Measurements from ENCODE around the gene CDKN1C. TPM values are rescaled to one million over a fixed set of nuclear protein-coding genes. Genes with fewer than 3 reads are reported as not detected.

CDKN1C gene
- polyA plus RNA-seq, 1 donor from 2014 or later: 36.7 TPM

DNA sequence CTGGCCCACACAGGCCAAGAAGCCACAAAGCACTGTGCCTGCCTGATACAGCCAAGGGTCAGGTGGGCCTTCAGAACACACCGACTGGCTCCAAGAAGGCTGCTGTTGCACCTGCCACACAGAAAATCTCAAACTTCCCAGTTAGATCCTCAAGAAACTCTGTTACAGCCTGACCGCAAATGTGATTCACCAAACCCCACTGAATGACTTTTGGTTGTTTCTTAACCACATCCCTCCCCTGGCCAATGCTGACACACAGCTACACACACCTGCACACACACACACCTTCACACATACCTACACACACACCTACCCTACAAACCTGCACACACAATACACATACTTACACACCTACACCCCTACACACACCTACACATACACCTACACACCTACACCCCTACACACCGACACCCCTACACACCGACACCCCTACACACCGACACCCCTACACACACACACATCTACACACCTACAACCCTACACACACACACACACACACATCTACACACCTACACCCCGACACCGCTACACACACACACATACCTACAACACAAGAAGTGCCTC, 31.5 kb downstream of the CDKN1C start:
- H3F3A ChIP-seq (ENCODE audit: insufficient read depth, low read length, poor library complexity, severe bottlenecking): no peaks in the 10 kb centered on the region
- TF ChIP-seq POLR2AphosphoS5 (IDR thresholded peaks at IDR 0.05) (no peak), RAD21 (conservative IDR thresholded peaks at IDR 0.05) (no peak), EP300 (conservative IDR thresholded peaks at IDR 0.05; ENCODE audit: poor library complexity, severe bottlenecking) (no peak), TAF1 (IDR thresholded peaks at IDR 0.05; ENCODE audit: low read depth) (no peak), EZH2 (IDR thresholded peaks at IDR 0.05; ENCODE audit: borderline replicate concordance, insufficient read depth, low read length, poor library complexity, severe bottlenecking) (no peak), MXI1 (conservative IDR thresholded peaks at IDR 0.05; ENCODE audit: poor library complexity, severe bottlenecking) (no peak), SMC3 (conservative IDR thresholded peaks at IDR 0.05; ENCODE audit: poor library complexity) (no peak)
- TF ChIP-seq, protein P1, sequence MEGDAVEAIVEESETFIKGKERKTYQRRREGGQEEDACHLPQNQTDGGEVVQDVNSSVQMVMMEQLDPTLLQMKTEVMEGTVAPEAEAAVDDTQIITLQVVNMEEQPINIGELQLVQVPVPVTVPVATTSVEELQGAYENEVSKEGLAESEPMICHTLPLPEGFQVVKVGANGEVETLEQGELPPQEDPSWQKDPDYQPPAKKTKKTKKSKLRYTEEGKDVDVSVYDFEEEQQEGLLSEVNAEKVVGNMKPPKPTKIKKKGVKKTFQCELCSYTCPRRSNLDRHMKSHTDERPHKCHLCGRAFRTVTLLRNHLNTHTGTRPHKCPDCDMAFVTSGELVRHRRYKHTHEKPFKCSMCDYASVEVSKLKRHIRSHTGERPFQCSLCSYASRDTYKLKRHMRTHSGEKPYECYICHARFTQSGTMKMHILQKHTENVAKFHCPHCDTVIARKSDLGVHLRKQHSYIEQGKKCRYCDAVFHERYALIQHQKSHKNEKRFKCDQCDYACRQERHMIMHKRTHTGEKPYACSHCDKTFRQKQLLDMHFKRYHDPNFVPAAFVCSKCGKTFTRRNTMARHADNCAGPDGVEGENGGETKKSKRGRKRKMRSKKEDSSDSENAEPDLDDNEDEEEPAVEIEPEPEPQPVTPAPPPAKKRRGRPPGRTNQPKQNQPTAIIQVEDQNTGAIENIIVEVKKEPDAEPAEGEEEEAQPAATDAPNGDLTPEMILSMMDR (IDR thresholded peaks at IDR 0.05; ENCODE audit: poor library complexity, severe bottlenecking): no peak
- TF ChIP-seq, protein P2, sequence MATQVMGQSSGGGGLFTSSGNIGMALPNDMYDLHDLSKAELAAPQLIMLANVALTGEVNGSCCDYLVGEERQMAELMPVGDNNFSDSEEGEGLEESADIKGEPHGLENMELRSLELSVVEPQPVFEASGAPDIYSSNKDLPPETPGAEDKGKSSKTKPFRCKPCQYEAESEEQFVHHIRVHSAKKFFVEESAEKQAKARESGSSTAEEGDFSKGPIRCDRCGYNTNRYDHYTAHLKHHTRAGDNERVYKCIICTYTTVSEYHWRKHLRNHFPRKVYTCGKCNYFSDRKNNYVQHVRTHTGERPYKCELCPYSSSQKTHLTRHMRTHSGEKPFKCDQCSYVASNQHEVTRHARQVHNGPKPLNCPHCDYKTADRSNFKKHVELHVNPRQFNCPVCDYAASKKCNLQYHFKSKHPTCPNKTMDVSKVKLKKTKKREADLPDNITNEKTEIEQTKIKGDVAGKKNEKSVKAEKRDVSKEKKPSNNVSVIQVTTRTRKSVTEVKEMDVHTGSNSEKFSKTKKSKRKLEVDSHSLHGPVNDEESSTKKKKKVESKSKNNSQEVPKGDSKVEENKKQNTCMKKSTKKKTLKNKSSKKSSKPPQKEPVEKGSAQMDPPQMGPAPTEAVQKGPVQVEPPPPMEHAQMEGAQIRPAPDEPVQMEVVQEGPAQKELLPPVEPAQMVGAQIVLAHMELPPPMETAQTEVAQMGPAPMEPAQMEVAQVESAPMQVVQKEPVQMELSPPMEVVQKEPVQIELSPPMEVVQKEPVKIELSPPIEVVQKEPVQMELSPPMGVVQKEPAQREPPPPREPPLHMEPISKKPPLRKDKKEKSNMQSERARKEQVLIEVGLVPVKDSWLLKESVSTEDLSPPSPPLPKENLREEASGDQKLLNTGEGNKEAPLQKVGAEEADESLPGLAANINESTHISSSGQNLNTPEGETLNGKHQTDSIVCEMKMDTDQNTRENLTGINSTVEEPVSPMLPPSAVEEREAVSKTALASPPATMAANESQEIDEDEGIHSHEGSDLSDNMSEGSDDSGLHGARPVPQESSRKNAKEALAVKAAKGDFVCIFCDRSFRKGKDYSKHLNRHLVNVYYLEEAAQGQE (IDR thresholded peaks at IDR 0.05; ENCODE audit: borderline replicate concordance): no peak
- no peaks in the 10 kb centered on the region for H4K20me1 ChIP-seq (ENCODE audit: insufficient read depth)
- no peaks in the 10 kb centered on the region for H3K9me3 ChIP-seq (ENCODE audit: low read length)
- no peak overlapping the region for H3K4me2 ChIP-seq (ENCODE audit: low read length)
- no peak overlapping the region for H3K9ac ChIP-seq (ENCODE audit: low read length)
- H3K9me2 ChIP-seq (ENCODE audit: insufficient read depth, low read length): no peaks in the 10 kb centered on the region
- H3K4me3 ChIP-seq (ENCODE audit: low read length): no peak overlapping the region
- no peaks in the 10 kb centered on the region for H3K27me3 ChIP-seq (ENCODE audit: insufficient read depth, low read depth, low read length)
- H3K36me3 ChIP-seq (ENCODE audit: insufficient read depth, low read length): no peaks in the 10 kb centered on the region
- H3K79me2 ChIP-seq (replicated peaks; ENCODE audit: insufficient read depth, low read length): no peaks in the 10 kb centered on the region
- H2AFZ ChIP-seq (ENCODE audit: low read depth, low read length): no peak overlapping the region
- no peak overlapping the region for H3K27ac ChIP-seq (ENCODE audit: low read length)

DNA sequence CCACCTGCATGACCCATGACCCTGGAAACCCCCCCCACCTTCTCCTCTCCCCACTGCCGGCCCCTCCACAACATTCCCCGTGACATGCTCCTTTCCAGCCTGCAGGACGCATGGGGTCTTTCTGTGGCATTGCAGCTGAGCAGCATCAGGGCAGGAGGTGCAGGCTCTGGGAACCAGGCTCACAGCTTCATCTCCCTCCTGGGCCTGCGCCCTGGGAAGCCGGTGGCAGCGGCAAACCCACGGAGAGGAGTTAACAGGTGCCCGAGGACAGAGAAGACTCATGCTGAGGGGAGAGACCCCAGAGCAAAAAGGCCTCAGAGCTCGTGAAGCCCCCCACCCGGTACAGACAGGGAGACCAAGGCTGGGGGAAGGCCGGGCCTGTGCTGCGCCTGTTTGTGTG, 32.2 kb downstream of the CDKN1C start:
- no peaks in the 10 kb centered on the region for H3K27me3 ChIP-seq (ENCODE audit: insufficient read depth, low read depth, low read length)
- H3K9ac ChIP-seq (ENCODE audit: low read length): no peak overlapping the region
- no peaks in the 10 kb centered on the region for H3K9me3 ChIP-seq (ENCODE audit: low read length)
- no peaks in the 10 kb centered on the region for H3K9me2 ChIP-seq (ENCODE audit: insufficient read depth, low read length)
- no peak for TF ChIP-seq TAF1 (IDR thresholded peaks at IDR 0.05; ENCODE audit: low read depth)
- no peak for TF ChIP-seq RAD21 (conservative IDR thresholded peaks at IDR 0.05)
- no peak for TF ChIP-seq EP300 (conservative IDR thresholded peaks at IDR 0.05; ENCODE audit: poor library complexity, severe bottlenecking)
- no peak for TF ChIP-seq EZH2 (IDR thresholded peaks at IDR 0.05; ENCODE audit: borderline replicate concordance, insufficient read depth, low read length, poor library complexity, severe bottlenecking)
- no peak for TF ChIP-seq MXI1 (conservative IDR thresholded peaks at IDR 0.05; ENCODE audit: poor library complexity, severe bottlenecking)
- H3K79me2 ChIP-seq (replicated peaks; ENCODE audit: insufficient read depth, low read length): no peaks in the 10 kb centered on the region
- H4K20me1 ChIP-seq (ENCODE audit: insufficient read depth): no peaks in the 10 kb centered on the region
- H3K4me2 ChIP-seq (ENCODE audit: low read length): no peak overlapping the region
- no peaks in the 10 kb centered on the region for H3K36me3 ChIP-seq (ENCODE audit: insufficient read depth, low read length)
- H3F3A ChIP-seq (ENCODE audit: insufficient read depth, low read length, poor library complexity, severe bottlenecking): no peaks in the 10 kb centered on the region
- H3K4me3 ChIP-seq (ENCODE audit: low read length): no peak overlapping the region
- H2AFZ ChIP-seq (ENCODE audit: low read depth, low read length): no peak overlapping the region
- H3K27ac ChIP-seq (ENCODE audit: low read length): no peak overlapping the region

Measured in neural cell (in vitro differentiated cells).